ENCODE data around the gene RPH3AL.

GRCh38 chr17:323721-324571 lies 28.7 kb downstream of the RPH3AL start:
- TF ChIP-seq POLR2A (IDR thresholded peaks at IDR 0.05; ENCODE audit: low read depth, low read length) (no peak), CTCF (IDR thresholded peaks at IDR 0.05 in 2 of 3, conservative IDR thresholded peaks at IDR 0.05 in 1 of 3; ENCODE audit: control insufficient read depth in 2 of 3, extremely low read depth in 1 of 3, insufficient read depth in 1 of 3, low read depth in 3 of 3, low read length in 3 of 3) (no peak), ESRRA (IDR thresholded peaks at IDR 0.05; ENCODE audit: low read length) (no peak), NRF1 (conservative IDR thresholded peaks at IDR 0.05; ENCODE audit: low read depth, low read length) (no peak), PBX3 (IDR thresholded peaks at IDR 0.05; ENCODE audit: insufficient replicate concordance, low read depth, low read length) (no peak), SPI1 (IDR thresholded peaks at IDR 0.05; ENCODE audit: borderline replicate concordance, insufficient read depth, low read depth, low read length) (no peak), POU2F2 (IDR thresholded peaks at IDR 0.05; ENCODE audit: borderline replicate concordance, low read depth, low read length) (no peak)
- TF ChIP-seq, protein P1, sequence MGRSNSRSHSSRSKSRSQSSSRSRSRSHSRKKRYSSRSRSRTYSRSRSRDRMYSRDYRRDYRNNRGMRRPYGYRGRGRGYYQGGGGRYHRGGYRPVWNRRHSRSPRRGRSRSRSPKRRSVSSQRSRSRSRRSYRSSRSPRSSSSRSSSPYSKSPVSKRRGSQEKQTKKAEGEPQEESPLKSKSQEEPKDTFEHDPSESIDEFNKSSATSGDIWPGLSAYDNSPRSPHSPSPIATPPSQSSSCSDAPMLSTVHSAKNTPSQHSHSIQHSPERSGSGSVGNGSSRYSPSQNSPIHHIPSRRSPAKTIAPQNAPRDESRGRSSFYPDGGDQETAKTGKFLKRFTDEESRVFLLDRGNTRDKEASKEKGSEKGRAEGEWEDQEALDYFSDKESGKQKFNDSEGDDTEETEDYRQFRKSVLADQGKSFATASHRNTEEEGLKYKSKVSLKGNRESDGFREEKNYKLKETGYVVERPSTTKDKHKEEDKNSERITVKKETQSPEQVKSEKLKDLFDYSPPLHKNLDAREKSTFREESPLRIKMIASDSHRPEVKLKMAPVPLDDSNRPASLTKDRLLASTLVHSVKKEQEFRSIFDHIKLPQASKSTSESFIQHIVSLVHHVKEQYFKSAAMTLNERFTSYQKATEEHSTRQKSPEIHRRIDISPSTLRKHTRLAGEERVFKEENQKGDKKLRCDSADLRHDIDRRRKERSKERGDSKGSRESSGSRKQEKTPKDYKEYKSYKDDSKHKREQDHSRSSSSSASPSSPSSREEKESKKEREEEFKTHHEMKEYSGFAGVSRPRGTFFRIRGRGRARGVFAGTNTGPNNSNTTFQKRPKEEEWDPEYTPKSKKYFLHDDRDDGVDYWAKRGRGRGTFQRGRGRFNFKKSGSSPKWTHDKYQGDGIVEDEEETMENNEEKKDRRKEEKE (IDR thresholded peaks at IDR 0.05): no peak
- TF ChIP-seq, protein P2, sequence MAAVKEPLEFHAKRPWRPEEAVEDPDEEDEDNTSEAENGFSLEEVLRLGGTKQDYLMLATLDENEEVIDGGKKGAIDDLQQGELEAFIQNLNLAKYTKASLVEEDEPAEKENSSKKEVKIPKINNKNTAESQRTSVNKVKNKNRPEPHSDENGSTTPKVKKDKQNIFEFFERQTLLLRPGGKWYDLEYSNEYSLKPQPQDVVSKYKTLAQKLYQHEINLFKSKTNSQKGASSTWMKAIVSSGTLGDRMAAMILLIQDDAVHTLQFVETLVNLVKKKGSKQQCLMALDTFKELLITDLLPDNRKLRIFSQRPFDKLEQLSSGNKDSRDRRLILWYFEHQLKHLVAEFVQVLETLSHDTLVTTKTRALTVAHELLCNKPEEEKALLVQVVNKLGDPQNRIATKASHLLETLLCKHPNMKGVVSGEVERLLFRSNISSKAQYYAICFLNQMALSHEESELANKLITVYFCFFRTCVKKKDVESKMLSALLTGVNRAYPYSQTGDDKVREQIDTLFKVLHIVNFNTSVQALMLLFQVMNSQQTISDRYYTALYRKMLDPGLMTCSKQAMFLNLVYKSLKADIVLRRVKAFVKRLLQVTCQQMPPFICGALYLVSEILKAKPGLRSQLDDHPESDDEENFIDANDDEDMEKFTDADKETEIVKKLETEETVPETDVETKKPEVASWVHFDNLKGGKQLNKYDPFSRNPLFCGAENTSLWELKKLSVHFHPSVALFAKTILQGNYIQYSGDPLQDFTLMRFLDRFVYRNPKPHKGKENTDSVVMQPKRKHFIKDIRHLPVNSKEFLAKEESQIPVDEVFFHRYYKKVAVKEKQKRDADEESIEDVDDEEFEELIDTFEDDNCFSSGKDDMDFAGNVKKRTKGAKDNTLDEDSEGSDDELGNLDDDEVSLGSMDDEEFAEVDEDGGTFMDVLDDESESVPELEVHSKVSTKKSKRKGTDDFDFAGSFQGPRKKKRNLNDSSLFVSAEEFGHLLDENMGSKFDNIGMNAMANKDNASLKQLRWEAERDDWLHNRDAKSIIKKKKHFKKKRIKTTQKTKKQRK (IDR thresholded peaks at IDR 0.05; ENCODE audit: low read depth, low read length): no peak
